GM21381 (cell line): Measurements from ENCODE around the gene PRKRA.
"Not testable (repeated sequence)": the region's sequence is repeated elsewhere in the genome, so short reads cannot be mapped to it uniquely, and the experiment has no call there.

Experiments
- ATAC-seq: cut with Tn5 transposase; IDR thresholded peaks from one replicate; pipeline ENCODE4 v1.9.1; 2021; ENCODE audit warnings: mild to moderate bottlenecking, moderate library complexity; ENCODE audit not compliant: unreplicated experiment

The PRKRA gene

DNA sequence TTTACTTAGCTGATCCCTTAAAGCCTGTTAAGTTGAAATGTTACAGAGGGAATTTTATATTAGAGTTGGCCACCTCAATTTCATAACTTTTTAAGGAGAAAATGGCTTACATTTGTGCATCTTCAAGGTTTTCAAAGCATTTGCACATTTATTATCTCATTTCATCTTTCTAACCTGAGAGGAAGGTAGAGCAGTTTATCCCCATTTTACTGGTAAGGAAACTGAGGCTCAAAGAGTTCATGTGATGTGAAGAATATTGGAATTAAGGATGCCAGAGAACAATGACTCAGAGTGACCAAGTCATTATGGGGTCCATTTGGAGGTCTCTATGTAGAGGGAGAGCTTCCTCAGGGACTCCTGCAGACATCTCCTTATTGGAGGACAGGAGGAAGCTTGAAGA lies 35.0 kb downstream of the PRKRA start:
- ATAC-seq: no peak

DNA sequence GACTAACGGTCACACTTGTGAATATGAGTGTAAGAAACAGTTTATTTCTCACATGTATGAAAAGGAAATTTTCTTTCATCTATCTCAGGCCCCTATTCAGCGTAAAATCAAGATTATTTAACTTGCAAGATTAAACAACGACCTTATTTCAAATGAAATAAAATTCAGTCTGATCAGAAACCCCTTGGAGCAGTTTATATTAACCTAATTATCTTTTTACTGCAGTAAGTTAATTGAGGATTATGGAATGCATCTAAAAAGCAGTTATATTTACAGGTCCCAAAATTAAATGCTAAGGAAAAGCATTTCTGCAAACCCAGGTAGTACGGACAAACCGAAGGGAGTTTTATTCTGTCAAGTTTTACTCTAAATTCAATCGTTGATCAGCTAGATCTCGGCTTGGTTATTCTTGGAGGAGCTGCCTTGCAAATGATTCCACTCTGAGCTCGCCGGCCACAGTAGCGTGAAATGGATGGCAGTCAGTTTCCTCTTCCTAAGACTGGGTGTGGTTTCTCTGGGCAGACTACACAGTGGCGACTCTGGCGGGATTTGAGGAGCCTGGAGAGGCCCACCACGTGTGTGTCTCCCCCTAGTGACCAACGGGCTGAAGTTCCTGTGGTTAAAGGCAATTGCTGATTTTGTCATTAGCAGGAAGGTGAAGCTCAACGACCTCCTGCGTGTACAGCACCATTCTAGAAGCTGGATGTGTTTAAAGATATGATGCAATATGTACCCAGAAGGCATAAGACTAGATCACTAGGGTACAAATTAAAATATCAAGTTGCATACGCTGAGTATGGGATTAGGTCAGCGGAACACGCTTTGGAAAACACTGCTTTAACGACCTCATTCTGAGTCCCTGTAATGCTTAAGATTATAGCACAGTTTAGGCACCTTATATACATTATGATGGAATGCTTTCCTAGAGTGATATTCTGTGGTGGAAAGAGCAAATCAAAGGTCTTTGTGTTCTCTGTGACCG lies 36.4 kb downstream of the PRKRA start:
- peak; percentile 81 for ATAC-seq

DNA sequence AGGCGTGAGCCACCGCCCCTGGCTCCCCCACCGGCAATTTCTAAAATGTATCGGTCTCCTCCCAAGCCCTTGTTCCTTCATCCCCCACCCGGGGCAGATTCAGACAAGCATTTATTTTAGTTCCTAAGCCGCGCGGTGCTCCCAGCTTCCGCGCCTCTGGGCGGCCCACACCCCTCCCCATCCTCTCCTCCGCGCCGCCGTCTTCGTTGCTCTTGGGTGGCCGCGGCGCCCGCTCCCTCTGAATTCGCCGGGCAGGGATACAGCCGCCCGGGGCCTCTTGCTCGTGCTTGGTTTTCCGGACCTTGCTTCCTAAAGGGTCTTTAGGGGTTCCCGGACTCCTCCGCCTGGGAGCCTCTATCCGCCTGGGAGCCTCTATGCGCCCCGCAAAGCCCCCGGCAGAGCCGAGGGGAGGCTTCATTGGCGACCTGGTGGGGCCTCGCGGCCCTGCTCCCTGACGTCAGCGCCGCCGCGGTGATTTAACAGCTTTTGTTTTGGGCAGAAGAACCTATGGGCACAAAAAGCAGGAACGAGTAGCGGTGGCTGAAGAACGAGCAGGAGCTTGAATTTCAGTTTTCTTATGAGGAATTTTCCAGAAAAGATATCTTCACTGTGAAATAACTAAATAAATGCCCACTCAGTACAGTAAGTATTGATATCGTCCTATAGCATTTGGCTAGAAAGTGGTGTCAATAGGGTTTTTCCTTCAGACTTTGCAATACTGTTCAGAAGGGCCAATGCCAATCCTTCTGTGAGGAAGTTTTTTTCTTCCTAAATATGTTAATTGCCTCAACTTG lies 37.3 kb downstream of the PRKRA start:
- ATAC-seq: peak; percentile 73

DNA sequence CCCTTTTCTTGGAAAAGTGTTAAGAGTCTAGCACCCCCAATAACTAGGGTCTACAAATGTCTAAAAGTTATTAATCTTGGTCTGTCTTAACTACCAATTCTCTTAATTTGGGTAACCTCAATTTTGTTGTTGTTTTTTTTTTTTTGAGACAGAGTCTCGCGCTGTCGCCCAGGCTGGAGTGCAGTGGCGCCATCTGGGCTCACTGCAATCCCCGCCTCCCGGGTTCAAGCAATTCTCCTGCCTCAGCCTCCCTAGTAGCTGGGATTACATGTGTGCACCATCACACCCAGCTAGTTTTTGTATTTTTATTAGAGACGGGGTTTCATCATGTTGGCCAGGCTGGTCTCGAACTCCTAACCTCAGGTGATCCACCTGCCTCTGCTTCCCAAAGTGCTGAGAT lies 38.5 kb downstream of the PRKRA start:
- not testable (repeated sequence) for ATAC-seq

DNA sequence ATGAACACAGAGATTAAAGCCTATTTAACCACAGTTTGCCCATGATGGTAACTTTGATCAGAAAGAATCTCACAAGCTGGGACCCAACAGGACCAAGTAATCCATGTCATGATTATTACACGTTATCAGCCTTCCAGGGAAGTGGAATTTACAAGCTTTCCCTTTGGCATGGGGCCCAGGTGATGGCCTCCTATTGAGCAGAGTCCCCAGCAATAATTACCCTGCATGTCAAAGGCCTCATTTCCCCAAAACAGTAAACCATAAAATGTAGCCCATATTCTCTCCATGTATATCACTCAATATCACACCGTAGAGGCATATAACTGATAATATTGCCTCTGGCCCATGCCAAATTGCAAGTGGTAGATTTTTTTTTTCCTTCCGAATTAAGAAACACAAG lies 38.9 kb downstream of the PRKRA start:
- no peak for ATAC-seq

DNA sequence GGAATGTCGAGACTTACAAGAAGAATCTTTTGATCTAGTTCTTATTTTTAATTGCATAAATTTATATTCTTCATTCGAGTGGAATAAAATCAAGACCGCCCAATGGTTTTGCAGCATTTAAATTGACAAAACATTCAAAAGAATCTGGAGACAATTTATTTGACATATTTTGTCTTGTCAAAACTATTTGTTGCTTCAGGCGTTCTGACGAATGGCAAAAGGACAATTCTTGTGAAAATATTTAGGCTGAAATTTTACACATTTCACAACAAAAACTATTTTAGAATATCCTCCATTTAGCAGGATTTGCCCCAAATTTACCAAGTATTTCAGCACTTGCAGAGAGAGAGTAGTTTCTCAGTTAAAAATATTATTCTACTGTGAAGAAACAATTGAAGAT lies 41.7 kb downstream of the PRKRA start:
- no peak for ATAC-seq

DNA sequence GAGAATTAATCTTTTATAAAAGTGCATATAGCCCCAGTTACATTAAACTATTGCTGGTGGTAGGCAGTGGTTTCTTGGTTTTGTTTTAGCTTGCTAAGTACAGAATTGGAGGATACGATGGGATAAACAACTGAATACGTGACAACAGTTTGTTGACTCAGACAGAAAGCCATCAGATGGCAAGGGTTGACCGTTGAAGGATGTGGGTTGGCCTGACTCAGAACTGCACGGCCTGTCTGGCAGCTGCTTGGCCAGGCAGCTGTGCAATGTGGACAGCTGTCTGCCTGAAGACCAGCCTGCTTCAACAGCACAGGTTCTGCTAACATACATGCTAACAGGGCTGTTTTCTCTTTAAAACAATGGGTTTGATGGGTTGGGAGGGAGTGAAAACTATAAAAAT lies 46.6 kb downstream of the PRKRA start:
- peak; percentile 100 for ATAC-seq

DNA sequence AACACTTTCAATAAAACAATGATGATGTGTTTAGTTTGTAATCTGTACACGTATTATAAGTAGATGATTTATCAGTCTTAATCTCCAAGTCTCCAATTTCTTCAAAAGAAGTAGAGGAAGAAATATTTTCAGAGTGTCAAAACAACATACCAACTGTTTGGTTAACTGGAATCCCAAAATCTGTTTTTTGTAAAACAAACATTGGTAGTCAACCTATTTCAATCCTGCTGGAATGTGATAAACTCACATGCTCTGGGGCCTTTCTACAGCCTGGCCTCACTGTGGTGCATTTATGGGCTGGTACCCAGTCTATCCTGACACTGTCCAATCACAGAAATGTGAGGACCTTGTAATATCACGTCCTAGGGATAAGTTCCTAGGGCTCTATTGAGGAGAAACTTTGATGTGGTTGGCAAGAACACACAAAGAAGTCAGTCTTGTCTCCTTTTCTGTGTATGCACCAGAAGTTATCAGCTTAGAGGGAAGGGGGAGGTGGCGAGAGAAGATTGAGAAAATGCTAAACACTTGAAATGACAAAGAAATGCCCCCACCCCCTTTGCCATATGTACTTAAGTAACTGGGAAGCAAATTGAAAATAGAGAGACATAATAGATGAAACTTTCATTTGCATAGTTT lies 47.2 kb downstream of the PRKRA start:
- ATAC-seq: peak; percentile 36

DNA sequence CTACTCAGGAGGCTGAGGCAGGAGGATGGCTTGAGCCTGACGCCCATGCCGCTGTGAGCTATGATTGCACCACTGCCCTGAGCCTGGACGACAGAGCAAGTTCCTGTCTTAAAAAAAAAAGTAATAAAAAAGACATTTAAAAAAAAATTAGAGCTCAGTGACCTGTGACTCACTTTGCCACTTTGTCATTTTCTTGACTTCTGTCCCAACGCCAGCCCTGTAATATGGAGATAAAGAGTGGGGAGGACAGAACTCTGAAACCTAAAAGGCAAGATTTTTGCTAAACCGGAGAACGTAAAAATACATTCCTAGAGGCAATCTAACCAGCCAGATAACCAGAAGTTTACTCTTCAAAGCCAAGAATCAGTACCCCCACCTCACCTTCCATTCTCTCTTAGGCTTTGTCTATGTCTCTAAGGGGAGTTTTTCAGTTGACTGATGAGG lies 49.0 kb downstream of the PRKRA start:
- no peak for ATAC-seq

DNA sequence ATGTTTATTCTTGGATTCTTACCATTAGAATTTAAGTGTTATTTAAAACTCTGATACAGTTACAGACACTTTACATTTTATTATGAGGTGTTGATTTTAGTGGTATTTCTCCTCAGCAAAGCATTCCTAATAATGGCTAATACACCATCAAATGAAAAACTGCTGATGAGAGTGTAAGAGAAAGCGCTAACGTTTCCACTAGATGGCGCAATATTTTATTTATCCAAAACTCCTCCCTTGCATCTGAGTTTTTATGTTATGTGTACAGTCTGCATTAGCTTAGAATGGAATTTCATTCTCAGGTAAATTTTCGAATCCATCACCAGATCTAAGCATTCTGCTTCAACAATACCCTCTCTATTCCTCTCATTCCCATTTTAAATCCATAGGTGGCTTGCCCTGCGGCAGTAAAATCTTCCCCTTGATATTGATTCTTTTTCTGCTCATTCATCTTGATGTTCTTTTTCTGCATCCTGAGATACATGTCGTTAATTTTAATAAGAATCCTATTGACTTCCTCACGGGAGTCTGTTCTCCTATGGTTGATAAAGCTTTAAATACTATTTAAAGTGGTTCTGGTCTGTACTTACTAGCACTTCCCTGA lies 53.9 kb downstream of the PRKRA start:
- ATAC-seq: peak; percentile 86

DNA sequence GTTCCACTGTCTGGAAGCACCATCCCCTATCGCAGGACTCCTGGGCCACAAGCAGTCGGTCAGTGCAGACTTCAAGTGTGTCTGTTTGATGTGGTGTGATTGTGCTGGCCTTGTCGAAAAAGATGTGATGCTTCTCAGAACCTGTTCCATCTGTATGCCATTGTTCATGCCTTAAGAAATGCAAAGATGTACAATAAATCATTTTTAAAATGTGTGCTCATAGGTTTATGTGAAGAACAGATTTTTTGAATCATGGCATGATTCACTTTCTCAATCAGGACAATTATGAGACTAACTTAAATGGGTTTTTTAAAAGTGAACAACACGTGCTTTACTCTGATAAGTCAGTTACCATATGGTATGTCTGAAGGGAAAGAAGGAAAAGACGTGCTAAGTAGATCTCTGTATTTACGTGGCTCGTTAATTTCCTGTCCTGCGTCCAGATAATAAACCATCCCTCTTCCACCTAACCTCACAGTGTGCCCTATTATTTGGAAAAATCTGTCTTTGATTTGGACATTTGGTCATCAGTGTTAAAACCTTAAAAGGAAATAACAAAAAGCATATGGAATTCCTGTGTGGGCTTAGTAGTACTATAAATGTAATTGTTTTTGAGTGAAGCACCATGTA lies 54.9 kb downstream of the PRKRA start:
- ATAC-seq: no peak

DNA sequence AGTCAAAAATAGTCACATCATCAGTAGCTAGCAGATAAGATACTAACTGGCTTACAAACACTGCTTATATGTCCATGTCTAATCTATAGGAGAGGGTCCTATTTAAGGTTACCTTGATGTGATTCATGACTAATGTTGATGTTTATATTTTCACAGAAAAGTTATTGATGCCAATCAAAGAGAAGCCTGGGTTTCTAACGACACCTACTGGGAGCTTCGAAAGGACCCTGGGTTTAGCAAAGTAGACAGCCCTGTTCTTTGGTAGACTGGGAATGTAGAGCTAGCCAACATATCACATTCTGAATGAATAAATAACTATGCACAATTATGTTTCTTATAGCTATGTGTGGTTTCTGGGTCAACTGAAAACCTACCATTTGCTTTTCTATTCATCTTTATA lies 55.7 kb downstream of the PRKRA start:
- ATAC-seq: no peak

DNA sequence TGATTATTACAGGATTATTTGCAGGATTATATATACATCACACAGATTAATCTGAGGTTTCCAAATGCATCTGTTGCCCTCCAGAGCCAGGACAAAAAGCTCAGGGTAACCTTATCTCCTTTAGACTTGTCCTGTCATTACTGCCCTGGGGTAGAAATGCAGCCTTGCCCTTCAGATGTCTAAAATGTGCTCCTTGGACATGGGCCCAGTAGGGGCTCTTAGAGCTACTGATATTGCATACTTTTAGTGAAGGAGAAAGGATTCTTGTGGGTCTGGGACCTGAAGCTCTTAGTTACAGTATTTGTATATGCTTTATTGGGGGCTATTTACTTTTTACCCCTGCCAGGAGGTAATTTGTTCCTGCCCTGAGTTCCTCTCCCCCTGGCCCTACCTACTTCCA lies 56.1 kb downstream of the PRKRA start:
- no peak for ATAC-seq

DNA sequence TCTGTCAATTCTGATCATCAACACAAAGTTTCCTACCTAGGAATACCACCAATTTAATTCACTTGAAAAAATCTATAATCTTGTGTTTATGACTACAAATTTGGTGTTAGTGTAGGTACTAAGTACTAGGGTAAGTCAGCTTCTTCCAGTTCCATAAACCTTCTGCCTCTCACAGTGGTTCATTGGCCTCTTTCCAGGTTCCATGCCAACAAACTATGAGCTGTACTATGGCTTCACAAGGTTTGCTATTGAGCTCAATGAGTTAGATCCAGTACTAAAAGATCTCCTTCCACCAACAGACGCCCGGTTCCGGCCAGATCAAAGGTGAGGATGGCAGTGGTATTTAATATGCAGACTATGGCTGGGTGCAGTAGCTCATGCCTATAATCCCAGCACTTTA lies 58.8 kb downstream of the PRKRA start:
- no peak for ATAC-seq

DNA sequence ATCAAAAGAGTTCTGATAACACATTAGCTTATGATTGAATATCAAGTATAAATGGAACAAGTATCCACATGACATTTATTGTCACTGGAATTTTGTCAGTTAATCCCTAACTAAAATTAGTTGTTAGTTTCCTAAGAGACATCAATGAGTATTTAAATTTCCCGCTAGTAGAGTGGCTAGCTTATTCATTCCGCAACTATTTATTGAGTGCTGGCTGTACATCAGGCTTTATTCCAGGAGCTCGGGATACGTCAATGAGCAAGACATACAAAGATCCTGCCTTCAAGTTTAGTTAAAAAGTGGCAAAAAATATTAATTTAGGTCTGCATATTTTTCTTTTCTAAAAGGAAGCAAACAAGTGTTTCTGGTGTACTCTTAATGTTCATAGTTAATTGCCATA lies 59.3 kb downstream of the PRKRA start:
- no peak for ATAC-seq

DNA sequence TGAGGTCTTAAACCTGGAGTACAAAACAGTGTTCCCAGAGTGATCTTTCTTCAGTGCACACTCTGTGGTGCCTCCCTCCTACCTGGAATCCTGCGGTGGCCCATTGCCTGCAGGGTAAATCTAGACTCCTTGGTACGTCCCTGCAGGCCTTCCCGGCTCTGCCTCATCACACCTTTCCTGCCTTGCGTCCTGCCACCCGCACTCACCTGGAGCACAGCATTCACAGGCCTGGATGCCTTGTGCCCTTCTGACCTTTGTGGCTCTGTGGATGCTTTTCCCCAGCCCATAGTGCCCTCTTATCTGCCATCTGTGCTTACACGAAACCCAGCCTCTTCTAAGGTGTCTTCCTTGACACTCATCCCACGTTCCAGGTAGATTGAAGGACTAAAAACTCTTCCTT lies 62.7 kb downstream of the PRKRA start:
- no peak for ATAC-seq

DNA sequence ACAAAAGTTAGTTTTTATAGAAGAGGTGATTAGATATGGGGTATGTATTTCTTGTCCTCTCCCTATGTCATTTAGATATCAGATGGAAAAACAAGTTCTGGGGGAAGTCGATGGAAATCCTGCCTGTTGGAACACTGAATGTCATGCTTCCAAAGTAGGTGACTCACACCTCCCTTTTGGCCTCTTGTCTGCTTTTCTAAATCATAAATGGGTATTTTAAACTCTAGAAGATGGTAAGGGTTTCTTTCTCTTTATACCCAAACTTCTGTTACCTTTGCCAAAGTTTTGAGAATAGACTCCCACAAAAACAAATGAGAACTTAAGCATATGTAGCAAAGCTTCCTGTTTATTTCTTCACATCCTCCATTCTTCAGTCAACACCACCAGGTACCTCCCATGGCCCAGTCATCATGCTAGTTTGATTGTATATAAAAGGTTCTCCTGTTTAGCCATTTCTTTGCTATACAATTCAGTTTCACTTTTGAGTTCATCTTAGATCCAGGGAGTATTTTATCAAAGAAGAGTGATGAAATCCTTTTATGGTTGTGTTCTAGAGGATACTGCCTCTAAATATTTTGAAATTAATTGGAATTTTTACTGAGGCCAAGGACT lies 63.9 kb downstream of the PRKRA start:
- ATAC-seq: no peak

DNA sequence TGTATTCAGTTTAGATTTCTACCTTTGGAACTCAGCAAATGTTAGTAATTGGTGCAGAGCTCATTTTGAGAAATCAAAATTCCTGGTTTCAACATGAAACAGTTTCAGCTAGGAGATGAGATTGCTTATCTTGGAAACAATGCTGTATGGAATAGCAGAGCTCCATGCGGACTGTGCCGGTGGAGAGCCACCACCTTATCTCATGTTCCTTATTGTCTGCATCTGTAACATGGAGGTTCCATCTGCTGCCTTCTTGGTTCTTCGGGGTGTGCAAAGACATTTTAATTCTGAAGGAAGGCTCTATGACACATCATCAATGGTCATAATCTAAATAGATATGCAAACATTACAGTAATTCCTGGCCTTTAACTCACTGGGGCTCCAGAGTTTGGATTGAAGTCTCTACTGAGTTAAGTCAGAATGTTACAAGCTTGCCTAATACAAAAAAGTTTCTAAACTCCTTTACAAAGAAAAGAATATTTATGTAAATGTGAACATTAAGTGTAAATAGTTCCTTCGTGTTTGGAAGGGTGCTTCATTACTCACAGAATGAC lies 65.3 kb downstream of the PRKRA start:
- ATAC-seq: no peak

DNA sequence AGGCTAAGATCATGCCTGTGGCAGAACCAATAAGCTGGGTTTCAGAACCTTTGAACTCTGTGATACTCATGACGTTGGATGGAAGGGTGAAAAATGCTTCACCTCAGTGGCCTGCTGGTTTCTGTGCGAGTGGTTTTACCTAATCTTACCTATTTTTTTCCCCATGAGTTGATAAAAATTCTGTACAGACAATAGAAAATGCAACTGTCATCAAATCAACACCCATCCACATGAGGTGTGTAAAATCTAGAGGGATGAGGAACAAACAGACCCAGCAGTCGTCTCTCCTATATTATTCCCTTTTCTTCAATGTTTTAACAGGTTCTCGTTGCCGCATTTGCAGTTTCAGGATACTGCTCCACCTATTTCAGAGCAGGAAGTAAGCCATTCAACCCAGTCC lies 67.3 kb downstream of the PRKRA start:
- ATAC-seq: no peak
